ENCODE results near the gene GPR4. TPM values are rescaled to one million over a fixed set of nuclear protein-coding genes. Genes with fewer than 3 reads are reported as not detected.

The GPR4 gene
- total and polyA plus RNA-seq, 2 of the 8 experiments (the other 6 are each of a cell fraction or from before 2014, with no cell fraction given): 0.19 to 0.39 TPM

DNA sequence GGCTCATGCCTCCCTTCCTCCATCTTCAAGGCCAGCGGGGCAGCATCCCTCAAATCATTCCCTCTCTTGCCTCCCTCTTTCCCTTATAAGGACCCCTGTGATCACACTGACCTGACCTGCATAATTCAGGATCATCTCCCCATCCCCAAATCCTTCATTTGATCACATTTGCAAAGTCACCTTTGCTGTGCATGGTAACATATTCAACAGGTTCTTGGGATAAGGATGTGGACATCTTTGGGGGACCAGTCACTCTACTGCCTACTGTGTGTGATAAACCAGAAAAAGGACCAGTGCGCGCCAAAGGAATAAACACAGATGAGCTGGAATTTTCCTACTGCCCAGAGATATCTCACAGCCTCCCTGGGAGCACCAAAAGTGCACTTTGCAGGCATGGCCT, 25.3 kb downstream of the GPR4 start:
- Histone ChIP-seq H3K4ac (replicated peaks; ENCODE audit: insufficient read length, low read depth, low read length) (no peak overlapping the region), H2BK120ac (replicated peaks; ENCODE audit: low read depth, low read length) (no peak overlapping the region), H4K5ac (ENCODE audit: insufficient read length, low read depth, low read length) (no peak overlapping the region), H2BK20ac (ENCODE audit: low read length) (no peak overlapping the region), H3K14ac (ENCODE audit: insufficient read length) (no peak overlapping the region), H3K23ac (ENCODE audit: insufficient read length) (no peak overlapping the region), H2AFZ (ENCODE audit: low read length) (no peak overlapping the region), H2BK15ac (ENCODE audit: low read length) (no peak overlapping the region), H2AK5ac (ENCODE audit: low read depth, low read length) (no peak overlapping the region), H4K20me1 (replicated peaks in 1 of 2; ENCODE audit: control insufficient read depth in 1 of 2, insufficient read depth in 2 of 2, low read length in 2 of 2) (no peaks in the 10 kb centered on the region), H3K9ac (replicated peaks in 1 of 4; ENCODE audit: extremely low read depth in 1 of 4, low read depth in 3 of 4, low read length in 3 of 4) (no peak overlapping the region; a peak in 1 of 7 replicates), H3K36me3 (ENCODE audit: control insufficient read depth in 2 of 4, insufficient read depth in 4 of 4, low read length in 3 of 4) (no peaks in the 10 kb centered on the region; a peak in 1 of 8 replicates), H2BK5ac (ENCODE audit: low read depth, low read length) (no peak overlapping the region; the same call in 1 of the 2 replicates), H3K79me2 (ENCODE audit: control insufficient read depth in 1 of 2, insufficient read depth in 2 of 2, low read length in 2 of 2) (0 out of 4 replicates have a peak, but pooled peaks cover 0 to 2% of the 10 kb centered on the region in 2 experiments), H3K79me1 (ENCODE audit: low read depth, low read length) (no peaks in the 10 kb centered on the region; the same call in 1 of the 2 replicates), H3K4me3 (ENCODE audit: extremely low read depth in 1 of 4, insufficient read depth in 2 of 4, low read depth in 3 of 4, low read length in 4 of 4) (no peak overlapping the region; a peak in 1 of 8 replicates), H3K56ac (replicated peaks; ENCODE audit: insufficient read length, low read depth, low read length) (no peak overlapping the region), H3K9me3 (ENCODE audit: insufficient read depth in 2 of 2, low read depth in 1 of 2, low read length in 1 of 2) (no peaks in the 10 kb centered on the region), H3K27ac (ENCODE audit: low read depth, low read length) (no peak overlapping the region), H4K91ac (replicated peaks; ENCODE audit: insufficient read length, low read length) (no peak overlapping the region), H3K27me3 (replicated peaks in 1 of 4; ENCODE audit: control insufficient read depth in 3 of 4, extremely low read depth in 1 of 4, insufficient read depth in 3 of 4, low read length in 3 of 4) (no peaks in the 10 kb centered on the region), H4K8ac (ENCODE audit: extremely low read depth, insufficient read depth, low read length) (no peak overlapping the region), H2BK12ac (ENCODE audit: low read depth, low read length) (0 out of 2 replicates have a peak overlapping the region, but pooled peaks have one; percentile 52), H3K23me2 (ENCODE audit: low read depth, low read length) (no peaks in the 10 kb centered on the region; the same call in 1 of the 2 replicates), H3K4me2 (ENCODE audit: insufficient read depth in 1 of 2, low read depth in 2 of 2, low read length in 2 of 2) (peak overlapping the region in 1 of 2 experiments; percentile 62; a peak in 1 of 4 replicates), H3K4me1 (replicated peaks in 1 of 4; ENCODE audit: control insufficient read depth in 3 of 4, insufficient read depth in 4 of 4, low read length in 3 of 4) (peaks cover 7 to 15% (median 10%) of the 10 kb centered on the region in 4 experiments), H3K18ac (ENCODE audit: extremely low read depth, low read length) (no peak overlapping the region)
- CTCF ChIA-PET (ENCODE audit: partially characterized antibody): interaction anchor here (0.6 to 2.2 kb wide), 7 partner anchors 15 to 66 kb away, joined by 3 to 8 read pairs (median 5); no protein-coding TSS in a partner anchor
- TF ChIP-seq SIRT6 (IDR thresholded peaks at IDR 0.05; ENCODE audit: low read length) (no peak), POLR2A (IDR thresholded peaks at IDR 0.05; ENCODE audit: control extremely low read depth in 1 of 2, low read depth in 2 of 2, low read length in 2 of 2) (no peak), MAFK (IDR thresholded peaks at IDR 0.05; ENCODE audit: low read depth, low read length) (no peak), GABPA (IDR thresholded peaks at IDR 0.05; ENCODE audit: borderline replicate concordance, insufficient read depth, low read length) (no peak), PHF8 (conservative IDR thresholded peaks at IDR 0.05; ENCODE audit: low read depth, low read length) (no peak), EGR1 (IDR thresholded peaks at IDR 0.05; ENCODE audit: borderline replicate concordance, low read depth, low read length) (no peak)
- no peak for DNase-seq (ENCODE audit: low read depth in 1 of 2, low spot score in 2 of 2)
- POLR2A ChIA-PET (ENCODE audit: partially characterized antibody): interaction anchor here (1.2 kb wide), 1 partner anchor 23 kb away, joined by 3 read pairs; no protein-coding TSS in a partner anchor
- 84% methylated on average over 3 of the region's 3 CpGs; no CpG with 5 or more reads in 1 of the 2 experiments for WGBS, 2 experiments (ENCODE audit: extremely low coverage in 1 of 2, insufficient coverage in 1 of 2, insufficient read length in 1 of 2, insufficient replicate concordance in 2 of 2, low coverage in 1 of 2, low lambda C conversion rate in 2 of 2, missing lambda C conversion rate in 1 of 2)
- FAIRE-seq: no peak
